Measurements from ENCODE around the gene BNIP3.
"Not testable (repeated sequence)": the region's sequence is repeated elsewhere in the genome, so short reads cannot be mapped to it uniquely, and the experiment has no call there.

Gene BNIP3

GRCh38 chr10:131977323-131978096, 4.2 kb downstream of the BNIP3 start:
- no peak for DNase-seq

- DNase-seq: no peak
Observed at GRCh38 chr10:131975796-131976195, 5.9 kb downstream of the BNIP3 start.

- no peak for DNase-seq
Observed at GRCh38 chr10:131975003-131975402, 6.7 kb downstream of the BNIP3 start.

- DNase-seq: no peak
Observed at GRCh38 chr10:131974034-131974817, 7.5 kb downstream of the BNIP3 start.

- DNase-seq: no peak
Observed at GRCh38 chr10:131973160-131973951, 8.4 kb downstream of the BNIP3 start.

GRCh38 chr10:131972474-131973071, 9.2 kb downstream of the BNIP3 start:
- no peak for DNase-seq

- DNase-seq: no peak
Observed at GRCh38 chr10:131971591-131971990, 10.1 kb downstream of the BNIP3 start.

- DNase-seq: no peak
Observed at GRCh38 chr10:131970946-131971345, 10.8 kb downstream of the BNIP3 start.

- no peak for DNase-seq
Observed at GRCh38 chr10:131968949-131969348, 12.8 kb downstream of the BNIP3 start.

GRCh38 chr10:131964298-131964697, 17.4 kb downstream of the BNIP3 start:
- DNase-seq: no peak

- no peak for DNase-seq
Observed at GRCh38 chr10:131963811-131964210, 17.9 kb downstream of the BNIP3 start.

GRCh38 chr10:131963350-131963749, 18.4 kb downstream of the BNIP3 start:
- DNase-seq: no peak

- no peak for DNase-seq
Observed at GRCh38 chr10:131961777-131962662, 19.7 kb downstream of the BNIP3 start.

GRCh38 chr10:131961047-131961776, 20.5 kb downstream of the BNIP3 start:
- DNase-seq: no peak

GRCh38 chr10:131960631-131961046, 21.1 kb downstream of the BNIP3 start:
- no peak for DNase-seq

GRCh38 chr10:131959841-131960240, 21.9 kb downstream of the BNIP3 start:
- DNase-seq: no peak

GRCh38 chr10:131955591-131956340, 26.0 kb downstream of the BNIP3 start:
- no peak for DNase-seq

GRCh38 chr10:131954356-131954965, 27.3 kb downstream of the BNIP3 start:
- DNase-seq: no peak

GRCh38 chr10:131949908-131950307, 31.8 kb downstream of the BNIP3 start:
- DNase-seq: not testable (repeated sequence)
